Measurements from ENCODE around the gene EPHA7. TPM values are rescaled to one million over a fixed set of nuclear protein-coding genes. Genes with fewer than 3 reads are reported as not detected.

The EPHA7 gene
- total RNA-seq, 2 donors from 2014 or later, result 2.5 to 5.5 TPM

GRCh38 chr6:93392797-93393196, 26.6 kb downstream of the EPHA7 start:
- Mint-ChIP-seq H3K9me3 (no peaks in the 10 kb centered on the region), H3K36me3 (ENCODE audit: low read depth) (no peaks in the 10 kb centered on the region), H3K27me3 (ENCODE audit: insufficient read depth) (peaks cover under 1% of the 10 kb centered on the region), H3K4me3 (no peak overlapping the region), H3K27ac (no peak overlapping the region), H3K4me1 (peaks cover 5% of the 10 kb centered on the region)
- Histone ChIP-seq H3K9me3 (ENCODE audit: control insufficient read depth, low read length) (no peaks in the 10 kb centered on the region), H3K27ac (ENCODE audit: low read depth, low read length) (no peak overlapping the region), H3K4me1 (ENCODE audit: control insufficient read depth, insufficient read depth, low read length) (no peaks in the 10 kb centered on the region), H3K9ac (ENCODE audit: extremely low read depth, low read length, poor library complexity, severe bottlenecking) (no peak overlapping the region), H3K36me3 (ENCODE audit: control insufficient read depth, insufficient read depth, low read length) (no peaks in the 10 kb centered on the region), H3K27me3 (ENCODE audit: control insufficient read depth, insufficient read depth, low read length, poor library complexity, severe bottlenecking) (no peaks in the 10 kb centered on the region), H3K4me3 (ENCODE audit: low read length) (no peak overlapping the region)
- no peak for TF ChIP-seq CTCF (conservative IDR thresholded peaks at IDR 0.05)
- no peak for DNase-seq
- WGBS, 2 experiments (ENCODE audit: insufficient coverage in 1 of 2, insufficient read length in 1 of 2), result 83 to 95% methylated on average over 1 of the region's 1 CpG

GRCh38 chr6:93391965-93392364, 27.4 kb downstream of the EPHA7 start:
- no peak overlapping the region for H3K27ac Mint-ChIP-seq
- H3K4me3 Mint-ChIP-seq, result no peak overlapping the region
- no peak for DNase-seq
- no peaks in the 10 kb centered on the region for H3K27me3 ChIP-seq (ENCODE audit: control insufficient read depth, insufficient read depth, low read length, poor library complexity, severe bottlenecking)
- H3K4me1 ChIP-seq (ENCODE audit: control insufficient read depth, insufficient read depth, low read length), result no peaks in the 10 kb centered on the region
- no peak overlapping the region for H3K4me3 ChIP-seq (ENCODE audit: low read length)
- no peak overlapping the region for H3K9ac ChIP-seq (ENCODE audit: extremely low read depth, low read length, poor library complexity, severe bottlenecking)
- H3K27me3 Mint-ChIP-seq (ENCODE audit: insufficient read depth), result no peaks in the 10 kb centered on the region
- H3K36me3 Mint-ChIP-seq (ENCODE audit: low read depth), result no peaks in the 10 kb centered on the region
- H3K9me3 ChIP-seq (ENCODE audit: control insufficient read depth, low read length), result no peaks in the 10 kb centered on the region
- no peaks in the 10 kb centered on the region for H3K36me3 ChIP-seq (ENCODE audit: control insufficient read depth, insufficient read depth, low read length)
- peaks cover 5% of the 10 kb centered on the region for H3K4me1 Mint-ChIP-seq
- H3K27ac ChIP-seq (ENCODE audit: low read depth, low read length), result no peak overlapping the region
- WGBS, 2 experiments (ENCODE audit: insufficient coverage in 1 of 2, insufficient read length in 1 of 2), result 90 to 93% methylated on average over 3 to 4 of the region's 5 CpGs
- TF ChIP-seq CTCF (conservative IDR thresholded peaks at IDR 0.05), result no peak
- no peaks in the 10 kb centered on the region for H3K9me3 Mint-ChIP-seq

GRCh38 chr6:93389192-93389591, 30.2 kb downstream of the EPHA7 start:
- no peaks in the 10 kb centered on the region for H3K27me3 Mint-ChIP-seq (ENCODE audit: insufficient read depth)
- no peak for TF ChIP-seq CTCF (conservative IDR thresholded peaks at IDR 0.05)
- H3K36me3 Mint-ChIP-seq (ENCODE audit: low read depth), result no peaks in the 10 kb centered on the region
- H3K27ac Mint-ChIP-seq, result no peak overlapping the region
- Histone ChIP-seq H3K9me3 (ENCODE audit: control insufficient read depth, low read length) (peaks cover 6% of the 10 kb centered on the region), H3K36me3 (ENCODE audit: control insufficient read depth, insufficient read depth, low read length) (no peaks in the 10 kb centered on the region), H3K9ac (ENCODE audit: extremely low read depth, low read length, poor library complexity, severe bottlenecking) (no peak overlapping the region), H3K27me3 (ENCODE audit: control insufficient read depth, insufficient read depth, low read length, poor library complexity, severe bottlenecking) (no peaks in the 10 kb centered on the region), H3K4me3 (ENCODE audit: low read length) (no peak overlapping the region), H3K27ac (ENCODE audit: low read depth, low read length) (no peak overlapping the region), H3K4me1 (ENCODE audit: control insufficient read depth, insufficient read depth, low read length) (no peaks in the 10 kb centered on the region)
- H3K4me1 Mint-ChIP-seq, result no peaks in the 10 kb centered on the region
- H3K4me3 Mint-ChIP-seq, result no peak overlapping the region
- 100% methylated on average over 3 of the region's 4 CpGs; no CpG with 5 or more reads in 1 of the 2 experiments for WGBS, 2 experiments (ENCODE audit: insufficient coverage in 1 of 2, insufficient read length in 1 of 2)
- H3K9me3 Mint-ChIP-seq, result no peaks in the 10 kb centered on the region
- DNase-seq, result no peak
